ENCODE results near the gene SDK1. TPM values are rescaled to one million over a fixed set of nuclear protein-coding genes. Genes with fewer than 3 reads are reported as not detected.
"Not testable (repeated sequence)": the region's sequence is repeated elsewhere in the genome, so short reads cannot be mapped to it uniquely, and the experiment has no call there.

The SDK1 gene
- total RNA-seq, 1 experiment from 2014 or later = 20.0 TPM

GRCh38 chr7:3961857-3962503 is 660.9 kb downstream of the SDK1 start:
- H3K27ac Mint-ChIP-seq (ENCODE audit: unreplicated experiment) = no peak overlapping the region
- H3K9me3 Mint-ChIP-seq (ENCODE audit: low read depth, unreplicated experiment) = no peaks in the 10 kb centered on the region
- no peak for TF ChIP-seq CTCF (IDR thresholded peaks at IDR 0.05; ENCODE audit: unreplicated experiment)
- CTCF ChIA-PET = no interaction called here
- no peak for DNase-seq
- no peaks in the 10 kb centered on the region for H3K27me3 Mint-ChIP-seq (ENCODE audit: unreplicated experiment)
- H3K4me3 Mint-ChIP-seq (ENCODE audit: low read depth, unreplicated experiment) = no peak overlapping the region
- H3K36me3 Mint-ChIP-seq (ENCODE audit: insufficient read depth, unreplicated experiment) = no peaks in the 10 kb centered on the region
- BruUV-seq (replicated peaks) = no TSS peak
- intact Hi-C loops (cut with micrococcal nuclease; ENCODE audit: unreplicated experiment) = no loop called here
- H3K4me1 Mint-ChIP-seq (ENCODE audit: low read depth, unreplicated experiment) = no peaks in the 10 kb centered on the region

- H3K27me3 Mint-ChIP-seq (ENCODE audit: unreplicated experiment); H3K4me3 Mint-ChIP-seq (ENCODE audit: low read depth, unreplicated experiment); BruUV-seq (replicated peaks); CTCF ChIA-PET; H3K27ac Mint-ChIP-seq (ENCODE audit: unreplicated experiment); intact Hi-C loops (cut with micrococcal nuclease; ENCODE audit: unreplicated experiment); H3K4me1 Mint-ChIP-seq (ENCODE audit: low read depth, unreplicated experiment); H3K36me3 Mint-ChIP-seq (ENCODE audit: insufficient read depth, unreplicated experiment); H3K9me3 Mint-ChIP-seq (ENCODE audit: low read depth, unreplicated experiment); DNase-seq: not testable (repeated sequence)
Measured at GRCh38 chr7:3963768-3964167, 662.7 kb downstream of the SDK1 start.

GRCh38 chr7:3964980-3965606 is 664.0 kb downstream of the SDK1 start:
- BruUV-seq (replicated peaks) = no TSS peak
- no peak overlapping the region for H3K27ac Mint-ChIP-seq (ENCODE audit: unreplicated experiment)

GRCh38 chr7:3965794-3966395 is 664.8 kb downstream of the SDK1 start:
- CTCF ChIA-PET = no interaction called here
- H3K27ac Mint-ChIP-seq (ENCODE audit: unreplicated experiment) = no peak overlapping the region
- no peaks in the 10 kb centered on the region for H3K4me1 Mint-ChIP-seq (ENCODE audit: low read depth, unreplicated experiment)
- DNase-seq = no peak
- H3K4me3 Mint-ChIP-seq (ENCODE audit: low read depth, unreplicated experiment) = no peak overlapping the region
- intact Hi-C loops (cut with micrococcal nuclease; ENCODE audit: unreplicated experiment) = no loop called here
- no peaks in the 10 kb centered on the region for H3K27me3 Mint-ChIP-seq (ENCODE audit: unreplicated experiment)
- no TSS peak for BruUV-seq (replicated peaks)
- H3K36me3 Mint-ChIP-seq (ENCODE audit: insufficient read depth, unreplicated experiment) = peaks cover 4% of the 10 kb centered on the region
- TF ChIP-seq CTCF (IDR thresholded peaks at IDR 0.05; ENCODE audit: unreplicated experiment) = no peak
- H3K9me3 Mint-ChIP-seq (ENCODE audit: low read depth, unreplicated experiment) = no peaks in the 10 kb centered on the region

More at GRCh38 chr7:3964980-3965606, 664.0 kb downstream of the SDK1 start:
- no peak for TF ChIP-seq CTCF (IDR thresholded peaks at IDR 0.05; ENCODE audit: unreplicated experiment)
- CTCF ChIA-PET = no interaction called here
- no peaks in the 10 kb centered on the region for H3K9me3 Mint-ChIP-seq (ENCODE audit: low read depth, unreplicated experiment)
- H3K27me3 Mint-ChIP-seq (ENCODE audit: unreplicated experiment) = no peaks in the 10 kb centered on the region
- H3K4me1 Mint-ChIP-seq (ENCODE audit: low read depth, unreplicated experiment) = no peaks in the 10 kb centered on the region
- H3K36me3 Mint-ChIP-seq (ENCODE audit: insufficient read depth, unreplicated experiment) = peaks cover 4% of the 10 kb centered on the region
- DNase-seq = no peak
- no peak overlapping the region for H3K4me3 Mint-ChIP-seq (ENCODE audit: low read depth, unreplicated experiment)
- intact Hi-C loops (cut with micrococcal nuclease; ENCODE audit: unreplicated experiment) = no loop called here

GRCh38 chr7:3968234-3968633 is 667.2 kb downstream of the SDK1 start:
- Mint-ChIP-seq H3K27ac (ENCODE audit: unreplicated experiment) (no peak overlapping the region), H3K9me3 (ENCODE audit: low read depth, unreplicated experiment) (no peaks in the 10 kb centered on the region)
- CTCF ChIA-PET = interaction anchor here (0.7 kb wide), 1 partner anchor 1241 kb away, joined by 3 read pairs; no protein-coding TSS in a partner anchor

More at GRCh38 chr7:3968234-3968633, 667.2 kb downstream of the SDK1 start:
- H3K4me1 Mint-ChIP-seq (ENCODE audit: low read depth, unreplicated experiment) = no peaks in the 10 kb centered on the region
- DNase-seq = no peak
- no peak for TF ChIP-seq CTCF (IDR thresholded peaks at IDR 0.05; ENCODE audit: unreplicated experiment)
- no peak overlapping the region for H3K4me3 Mint-ChIP-seq (ENCODE audit: low read depth, unreplicated experiment)
- no peaks in the 10 kb centered on the region for H3K27me3 Mint-ChIP-seq (ENCODE audit: unreplicated experiment)
- no TSS peak for BruUV-seq (replicated peaks)
- intact Hi-C loops (cut with micrococcal nuclease; ENCODE audit: unreplicated experiment) = no loop called here
- peaks cover 11% of the 10 kb centered on the region for H3K36me3 Mint-ChIP-seq (ENCODE audit: insufficient read depth, unreplicated experiment)
